ENCODE results near the gene ARHGAP6. TPM values are rescaled to one million over a fixed set of nuclear protein-coding genes. Genes with fewer than 3 reads are reported as not detected.

The ARHGAP6 gene
- total and polyA plus RNA-seq, 2 experiments from 2014 or later = 0.26 to 0.59 TPM

GRCh38 chrX:11244636-11245035 is 421.1 kb downstream of the ARHGAP6 start:
- DNase-seq (ENCODE audit: low spot score) (no peak), ATAC-seq (no peak)
- no peaks in the 10 kb centered on the region for H3K79me2 ChIP-seq (replicated peaks; ENCODE audit: insufficient read depth)
- no peak overlapping the region for H2AFZ ChIP-seq
- H3K36me3 ChIP-seq (ENCODE audit: insufficient read depth) = no peaks in the 10 kb centered on the region
- Mint-ChIP-seq H3K9me3 (no peaks in the 10 kb centered on the region), H3K36me3 (ENCODE audit: low read depth) (no peaks in the 10 kb centered on the region), H3K4me1 (no peaks in the 10 kb centered on the region), H3K27ac (no peak overlapping the region), H3K27me3 (ENCODE audit: insufficient read depth, low read depth, poor library complexity) (no peaks in the 10 kb centered on the region), H3K4me3 (no peak overlapping the region)
- no peak for TF ChIP-seq ETS1 (IDR thresholded peaks at IDR 0.05)
- no peak for TF ChIP-seq CREB1 (CRISPR knock-in tag; IDR thresholded peaks at IDR 0.05; ENCODE audit: low read depth)
- no peaks in the 10 kb centered on the region for H3K27me3 ChIP-seq (ENCODE audit: insufficient read depth)
- no peaks in the 10 kb centered on the region for H4K20me1 ChIP-seq (replicated peaks; ENCODE audit: insufficient read depth)
- no peaks in the 10 kb centered on the region for H3F3A ChIP-seq (replicated peaks; ENCODE audit: low read depth)
- H3K9me2 ChIP-seq (ENCODE audit: insufficient read depth) = no peaks in the 10 kb centered on the region
- no peak overlapping the region for H3K4me2 ChIP-seq
- H3K27ac ChIP-seq (ENCODE audit: low read depth) = no peak overlapping the region
- no peaks in the 10 kb centered on the region for H3K4me1 ChIP-seq (ENCODE audit: insufficient read depth)
- no peak overlapping the region for H3K4me3 ChIP-seq

- H3K4me1 ChIP-seq (ENCODE audit: insufficient read depth) = no peaks in the 10 kb centered on the region
Observed at GRCh38 chrX:11242704-11243103, 423.0 kb downstream of the ARHGAP6 start.

More at GRCh38 chrX:11242704-11243103, 423.0 kb downstream of the ARHGAP6 start:
- TF ChIP-seq CTCF (conservative IDR thresholded peaks at IDR 0.05; ENCODE audit: low read depth in 2 of 2) = no peak
- no peak for TF ChIP-seq ZNF114 (CRISPR knock-in tag; IDR thresholded peaks at IDR 0.05)
- no peak for TF ChIP-seq ETS1 (IDR thresholded peaks at IDR 0.05)
- no peak for TF ChIP-seq ZNF462 (CRISPR knock-in tag; IDR thresholded peaks at IDR 0.05)
- no peak for TF ChIP-seq REST (IDR thresholded peaks at IDR 0.05; ENCODE audit: unreplicated experiment)
- no peak for TF ChIP-seq EZH2phosphoT487 (IDR thresholded peaks at IDR 0.05; ENCODE audit: unreplicated experiment)
- no peak overlapping the region for H2AFZ ChIP-seq
- Mint-ChIP-seq H3K36me3 (ENCODE audit: low read depth) (no peaks in the 10 kb centered on the region), H3K27me3 (ENCODE audit: insufficient read depth, low read depth, poor library complexity) (no peaks in the 10 kb centered on the region), H3K4me3 (no peak overlapping the region), H3K4me1 (no peaks in the 10 kb centered on the region), H3K9me3 (no peaks in the 10 kb centered on the region), H3K27ac (no peak overlapping the region)
- no peak for DNase-seq (ENCODE audit: low spot score)
- H3K27ac ChIP-seq (ENCODE audit: low read depth) = no peak overlapping the region
- no peaks in the 10 kb centered on the region for H4K20me1 ChIP-seq (replicated peaks; ENCODE audit: insufficient read depth)
- no peaks in the 10 kb centered on the region for H3K9me2 ChIP-seq (ENCODE audit: insufficient read depth)
- no peaks in the 10 kb centered on the region for H3F3A ChIP-seq (replicated peaks; ENCODE audit: low read depth)
- H3K4me2 ChIP-seq = no peak overlapping the region
- H3K36me3 ChIP-seq (ENCODE audit: insufficient read depth) = no peaks in the 10 kb centered on the region
- H3K27me3 ChIP-seq (ENCODE audit: insufficient read depth) = no peaks in the 10 kb centered on the region
- no peaks in the 10 kb centered on the region for H3K79me2 ChIP-seq (replicated peaks; ENCODE audit: insufficient read depth)
- no peak overlapping the region for H3K4me3 ChIP-seq
- ATAC-seq = no peak
